IMR-90 (cell line): ENCODE results near the gene GCGR. TPM values are rescaled to one million over a fixed set of nuclear protein-coding genes. Genes with fewer than 3 reads are reported as not detected.

Source experiments
- ATAC-seq: fragments of 200-7000 bp; cut with Tn5 transposase; 2 replicates; pipeline ENCODE4 v1.9.1; 2020; ENCODE audit warnings: low read depth, mild to moderate bottlenecking, moderate library complexity
- BruUV-seq: library from RNA; stranded (reverse); fragments of 400-500 nt; replicated peaks from 2 replicates; lab custom pipeline; 2021; lab: Mats Ljungman, UMichigan
- CTCF ChIA-PET: fragments of 300-600 bp; formaldehyde crosslinking; extraction: SDS; loops from one replicate; lab custom pipeline; 2021; ENCODE audit warnings: antibody characterized with exemption; lab: Yijun Ruan, JAX
- POLR2A ChIA-PET: fragments of 300-600 bp; sonication (Branson Sonifier 250); formaldehyde crosslinking; loops from one replicate; lab custom pipeline; 2022; ENCODE audit warnings: antibody characterized with exemption; ENCODE audit not compliant: unreplicated experiment; lab: Charles Lee
- DNase-seq: peaks from one replicate; pipeline ENCODE4 v3.0.0; 2013
- H2AFZ ChIP-seq: replicated peaks from 2 replicates; pipeline ENCODE3; 2013; ENCODE audit warnings: low read length, mild to moderate bottlenecking; ENCODE audit not compliant: poor library complexity
- H2AK5ac ChIP-seq: 2 replicates; pipeline ENCODE4 v1.6.1; 2013; ENCODE audit warnings: low read depth, low read length, inconsistent platforms
- H2AK9ac ChIP-seq: replicated peaks from 2 replicates; pipeline ENCODE3; 2013; ENCODE audit warnings: mild to moderate bottlenecking, low read depth, low read length, moderate library complexity; ENCODE audit not compliant: poor library complexity
- H2BK120ac ChIP-seq: 2 replicates; pipeline ENCODE4 v1.6.1; 2013; ENCODE audit warnings: low read depth, low read length, inconsistent platforms
- H2BK15ac ChIP-seq: 3 replicates; pipeline ENCODE4 v1.6.1; 2013; ENCODE audit warnings: low read depth, low read length, inconsistent platforms
- H2BK20ac ChIP-seq: 2 replicates; pipeline ENCODE4 v1.6.1; 2013; ENCODE audit warnings: low read depth, mild to moderate bottlenecking, inconsistent platforms, low read length, moderate library complexity
- H2BK5ac ChIP-seq: 2 replicates; pipeline ENCODE4 v1.6.1; 2013; ENCODE audit warnings: mild to moderate bottlenecking, low read depth, low read length, inconsistent platforms; ENCODE audit not compliant: poor library complexity, severe bottlenecking
- H3K14ac ChIP-seq: replicated peaks from 2 replicates; pipeline ENCODE4 v1.6.1; 2013; ENCODE audit warnings: low read depth, low read length, inconsistent platforms
- H3K18ac ChIP-seq: 2 replicates; pipeline ENCODE4 v1.6.1; 2013; ENCODE audit warnings: low read depth, low read length, control low read depth
- H3K23ac ChIP-seq: 2 replicates; pipeline ENCODE4 v1.6.1; 2013; ENCODE audit warnings: low read depth, low read length, inconsistent platforms
- H3K27ac ChIP-seq: 2 replicates; pipeline ENCODE4 v1.5.1; 2013; ENCODE audit warnings: mild to moderate bottlenecking, control low read depth, low read length; ENCODE audit not compliant: insufficient read depth
- H3K27me3 ChIP-seq: 2 replicates; pipeline ENCODE4 v1.6.1; 2013; ENCODE audit warnings: low read length; ENCODE audit not compliant: control insufficient read depth, insufficient read depth
- H3K36me3 ChIP-seq: 2 replicates; pipeline ENCODE4 v1.6.1; 2013; ENCODE audit warnings: low read length, mixed read lengths; ENCODE audit not compliant: control insufficient read depth, insufficient read depth
- H3K4ac ChIP-seq: 2 replicates; pipeline ENCODE4 v1.6.1; 2013; ENCODE audit warnings: low read depth, low read length, inconsistent platforms
- H3K4me1 ChIP-seq: 2 replicates; pipeline ENCODE4 v1.6.1; 2013; ENCODE audit warnings: low read length, mixed read lengths; ENCODE audit not compliant: control insufficient read depth, insufficient read depth
- H3K4me2 ChIP-seq: 2 replicates; pipeline ENCODE4 v1.6.1; 2013; ENCODE audit warnings: low read depth, mild to moderate bottlenecking, control low read depth, low read length, moderate library complexity
- H3K4me3 ChIP-seq: 2 replicates; pipeline ENCODE4 v1.5.1; 2013; ENCODE audit warnings: low read depth, mild to moderate bottlenecking, control low read depth, low read length, moderate library complexity; ENCODE audit not compliant: insufficient read depth
- H3K56ac ChIP-seq: 2 replicates; pipeline ENCODE4 v1.6.1; 2013; ENCODE audit warnings: low read length, inconsistent platforms; ENCODE audit not compliant: insufficient read depth; ENCODE audit errors: extremely low read depth
- H3K79me1 ChIP-seq, 2 experiments: 2 replicates each; pipeline ENCODE4 v1.6.1; 2013; ENCODE audit warnings: low read length in 2 of 2, inconsistent platforms in 1 of 2, low read depth in 1 of 2
- H3K9ac ChIP-seq: 2 replicates; pipeline ENCODE4 v1.6.1; 2013; ENCODE audit warnings: low read depth, low read length, control low read depth
- H3K9me1 ChIP-seq: 2 replicates; pipeline ENCODE4 v1.6.1; 2013; ENCODE audit warnings: low read length, inconsistent platforms; ENCODE audit not compliant: insufficient read depth
- H3K9me3 ChIP-seq: 2 replicates; pipeline ENCODE4 v1.6.1; 2013; ENCODE audit warnings: low read length; ENCODE audit not compliant: control insufficient read depth, insufficient read depth
- H4K20me1 ChIP-seq: 2 replicates; pipeline ENCODE4 v1.6.1; 2013; ENCODE audit warnings: low read length, inconsistent platforms; ENCODE audit not compliant: insufficient read depth
- H4K5ac ChIP-seq: 2 replicates; pipeline ENCODE4 v1.6.1; 2013; ENCODE audit warnings: mild to moderate bottlenecking, low read depth, low read length, control low read depth
- H4K8ac ChIP-seq, 2 experiments: 2 replicates each; pipeline ENCODE4 v1.6.1; 2013; ENCODE audit warnings: low read depth in 2 of 2, low read length in 2 of 2, control low read depth in 1 of 2, inconsistent platforms in 1 of 2
- H4K91ac ChIP-seq: 2 replicates; pipeline ENCODE4 v1.6.1; 2013; ENCODE audit warnings: low read depth, low read length, inconsistent platforms; ENCODE audit not compliant: insufficient read depth
- CEBPB ChIP-seq: IDR thresholded peaks from 2 replicates; pipeline ENCODE4 v1.6.1; 2012; ENCODE audit warnings: low read depth, low read length, improper control_type of control experiment
- FOS ChIP-seq: fragments of 150-350 bp; IDR thresholded peaks from 2 replicates; pipeline ENCODE4 v1.6.1; 2016; ENCODE audit warnings: low read depth, low read length
- POLR2A ChIP-seq: IDR thresholded peaks from 2 replicates; pipeline ENCODE4 v1.6.1; 2012; ENCODE audit warnings: mild to moderate bottlenecking, low read depth, low read length
- RFX5 ChIP-seq: IDR thresholded peaks from 2 replicates; pipeline ENCODE4 v1.8.0; 2012; ENCODE audit warnings: low read depth, mild to moderate bottlenecking, low read length, moderate library complexity
- WGBS, 2 experiments: methylation state at CpG; one replicate each; pipeline versions ENCODE4 v1.1.5 to v1.1.7; 2013; ENCODE audit warnings: missing lambda C conversion rate in 2 of 2; ENCODE audit not compliant: insufficient read length in 1 of 2; ENCODE audit errors: extremely low coverage in 2 of 2; 5-methylcytosine and 5-hydroxymethylcytosine counted together
- dilution Hi-C: fragments of 300-500 bp; cut with HindIII; formaldehyde crosslinking; loops from one replicate; pipeline ENCODE4 v1.14.3; 2018; ENCODE audit warnings: low sequenced_read_pairs; ENCODE audit not compliant: unreplicated experiment
- in situ Hi-C: fragments of 300-500 bp; cut with MboI; formaldehyde crosslinking; loops from 3 replicates; pipeline ENCODE4 v1.14.3; 2019; ENCODE audit warnings: low sequenced_read_pairs, inconsistent platforms, mixed read lengths
- intact Hi-C: fragments of 100-400 bp; cut with micrococcal nuclease; formaldehyde crosslinking; loops from 2 replicates; pipeline ENCODE4 v1.10.0; 2022
- polyA plus RNA-seq, 3 experiments: library from polyadenylated mRNA; depleted of rRNA; stranded (reverse); fragments of >200 nt; gene quantifications; 2 replicates each; pipeline ENCODE4 v1.2.3, GENCODE V29; 2012; ENCODE audit warnings: low replicate concordance in 1 of 3
- total RNA-seq: library from RNA; depleted of rRNA; stranded (reverse); fragments of >200 nt; gene quantifications from 2 replicates; pipeline ENCODE4 v1.2.3, GENCODE V29; 2012
- TF ChIP-seq, protein P1 (sequence below): fragments of 150-350 bp; IDR thresholded peaks from 2 replicates; pipeline ENCODE4 v1.6.1; 2016; ENCODE audit warnings: low read depth, mild to moderate bottlenecking, low read length, moderate library complexity, borderline replicate concordance

GCGR gene
- total and polyA plus RNA-seq, 2 of the 4 experiments (the other 2 are of a cell fraction): not detected

DNA sequence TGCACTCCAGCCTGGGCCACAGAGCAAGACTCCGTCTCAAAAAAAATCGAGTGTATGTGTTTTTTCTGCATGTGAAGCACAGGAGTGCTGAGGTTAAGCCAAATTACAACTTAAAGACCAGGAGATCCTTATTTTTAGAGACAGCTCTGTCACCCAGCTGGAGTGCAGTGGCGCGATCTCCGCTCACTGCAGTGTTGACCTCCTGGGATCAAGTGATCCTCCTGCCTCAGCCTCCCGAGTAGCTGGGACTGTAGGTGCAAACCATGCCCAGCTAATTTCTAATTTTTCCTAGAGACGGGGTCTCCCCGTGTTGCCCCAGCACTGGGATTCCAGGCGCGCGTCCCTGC lies 38.4 kb downstream of the GCGR start:
- H2AK9ac ChIP-seq: no peak overlapping the region
- POLR2A ChIA-PET: no interaction called here
- TF ChIP-seq RFX5: no peak
- no peak for TF ChIP-seq CEBPB
- no peak for TF ChIP-seq FOS
- TF ChIP-seq, protein P1, sequence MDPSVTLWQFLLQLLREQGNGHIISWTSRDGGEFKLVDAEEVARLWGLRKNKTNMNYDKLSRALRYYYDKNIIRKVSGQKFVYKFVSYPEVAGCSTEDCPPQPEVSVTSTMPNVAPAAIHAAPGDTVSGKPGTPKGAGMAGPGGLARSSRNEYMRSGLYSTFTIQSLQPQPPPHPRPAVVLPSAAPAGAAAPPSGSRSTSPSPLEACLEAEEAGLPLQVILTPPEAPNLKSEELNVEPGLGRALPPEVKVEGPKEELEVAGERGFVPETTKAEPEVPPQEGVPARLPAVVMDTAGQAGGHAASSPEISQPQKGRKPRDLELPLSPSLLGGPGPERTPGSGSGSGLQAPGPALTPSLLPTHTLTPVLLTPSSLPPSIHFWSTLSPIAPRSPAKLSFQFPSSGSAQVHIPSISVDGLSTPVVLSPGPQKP: no peak
- TF ChIP-seq POLR2A: peak; percentile 2; the same call in 1 of the 2 replicates

More for the DNA sequence above, 38.4 kb downstream of the GCGR start:
- in situ Hi-C loops: no loop called here
- Histone ChIP-seq H3K4me1 (no peaks in the 10 kb centered on the region), H2BK120ac (no peak overlapping the region), H4K8ac (no peak overlapping the region), H2BK15ac (no peak overlapping the region), H2AFZ (no peak overlapping the region), H3K18ac (no peak overlapping the region), H4K5ac (no peak overlapping the region), H3K9ac (no peak overlapping the region), H3K4ac (no peak overlapping the region), H3K14ac (no peak overlapping the region), H3K27ac (no peak overlapping the region), H3K4me3 (no peak overlapping the region), H3K27me3 (no peaks in the 10 kb centered on the region), H3K23ac (no peak overlapping the region), H4K91ac (no peak overlapping the region), H3K79me1 (peaks cover 4 to 23% of the 10 kb centered on the region in 2 experiments; a peak in 3 of 4 replicates), H3K36me3 (peaks cover 52% of the 10 kb centered on the region), H3K56ac (no peak overlapping the region), H3K4me2 (no peak overlapping the region), H3K9me1 (peaks cover 4% of the 10 kb centered on the region; the same call in 1 of the 2 replicates), H2BK5ac (no peak overlapping the region), H2BK20ac (no peak overlapping the region), H2AK5ac (no peak overlapping the region), H4K20me1 (peaks cover 41% of the 10 kb centered on the region), H3K9me3 (no peaks in the 10 kb centered on the region)
- dilution Hi-C loops: no loop called here
- intact Hi-C loops: no loop called here
- no peak for ATAC-seq
- CTCF ChIA-PET: no interaction called here
- 100% methylated on average over 4 of the region's 11 CpGs; no CpG with 5 or more reads in 1 of the 2 experiments for WGBS, 2 experiments
- DNase-seq: no peak
- BruUV-seq: no TSS peak
